Uterus (tissue), 4 donors: ENCODE data around the gene HNRNPC. TPM values are rescaled to one million over a fixed set of nuclear protein-coding genes. Genes with fewer than 3 reads are reported as not detected.
"Not testable (repeated sequence)": the region's sequence is repeated elsewhere in the genome, so short reads cannot be mapped to it uniquely, and the experiment has no call there.

Experiments
- DNase-seq, 2 donors: peaks; one replicate each; pipeline ENCODE4 v3.0.0-alpha.2; 2019 to 2020
- H3K27ac ChIP-seq, 2 donors: fragments of 200-600 bp; sonication (generic); 1 replicate in 1 of 2; 2 replicates in 1 of 2; pipeline ENCODE4 v1.5.1; 2016 to 2018
- H3K27me3 ChIP-seq, 2 donors: fragments of 200-600 bp; sonication (generic); one replicate each; pipeline ENCODE4 v1.5.1; 2018 to 2019; ENCODE audit warnings: control low read depth in 1 of 2
- H3K36me3 ChIP-seq, 2 donors: fragments of 200-600 bp; sonication (generic); one replicate each; pipeline ENCODE4 v1.5.1; 2019; ENCODE audit warnings: control low read depth in 1 of 2
- H3K4me1 ChIP-seq, 2 donors: fragments of 200-600 bp; sonication (generic); one replicate each; pipeline ENCODE4 v1.5.1; 2018 to 2019; ENCODE audit warnings: control low read depth in 1 of 2
- H3K4me3 ChIP-seq, 2 donors: fragments of 200-600 bp; sonication (generic); 1 replicate in 1 of 2; 2 replicates in 1 of 2; pipeline ENCODE4 v1.5.1; 2018 to 2019; ENCODE audit warnings: mild to moderate bottlenecking in 1 of 2
- H3K9me3 ChIP-seq, 2 donors: fragments of 200-600 bp; sonication (generic); one replicate each; pipeline ENCODE4 v1.5.1; 2019; ENCODE audit warnings: control low read depth in 1 of 2
- CTCF ChIP-seq, 4 experiments: fragments of 200-600 bp in 2 of 4; fragments of 450-650 bp in 2 of 4; sonication (generic) in 2 of 4; IDR thresholded peaks; one replicate each; pipeline ENCODE4 v1.5.1; 2016 to 2019; ENCODE audit warnings: antibody characterized with exemption in 4 of 4, mild to moderate bottlenecking in 2 of 4, moderate library complexity in 1 of 4
- POLR2A ChIP-seq, 2 donors: fragments of 450-650 bp; IDR thresholded peaks; one replicate each; pipeline ENCODE4 v1.6.1; 2016; ENCODE audit warnings: antibody characterized with exemption in 2 of 2, mild to moderate bottlenecking in 1 of 2, moderate library complexity in 1 of 2
- intact Hi-C: fragments of 100-400 bp; cut with DNase I; formaldehyde crosslinking; loops from one replicate; pipeline ENCODE4 v1.15.1; 2023; ENCODE audit warnings: low total_unique reads
- total RNA-seq, 4 donors: library from RNA; depleted of rRNA in 3 of 4; stranded (reverse); fragments of >200 nt in 3 of 4; gene quantifications; one replicate each; pipeline versions ENCODE4 v1.1.0 to v1.2.4, GENCODE V29; 2014 to 2023
- donor health status: DM: yes; HTN: yes; CAD: no.

The HNRNPC gene
- total RNA-seq, 4 donors from 2014 or later = 378 to 599 (median 531) TPM

- no peak overlapping the region for H3K27ac ChIP-seq
- H3K4me3 ChIP-seq = no peak overlapping the region
- DNase-seq = no peak
- H3K36me3 ChIP-seq = no peaks in the 10 kb centered on the region
- no peak for TF ChIP-seq POLR2A (IDR thresholded peaks at IDR 0.05)
- no peak for TF ChIP-seq CTCF (IDR thresholded peaks at IDR 0.05)
- no peaks in the 10 kb centered on the region for H3K27me3 ChIP-seq
- intact Hi-C loops = no loop called here
- no peaks in the 10 kb centered on the region for H3K9me3 ChIP-seq
- H3K4me1 ChIP-seq = no peaks in the 10 kb centered on the region
These were observed 17.9 kb upstream of the HNRNPC start for GRCh38 chr14:21287168-21287567.

GRCh38 chr14:21286516-21286915, 17.3 kb upstream of the HNRNPC start:
- intact Hi-C loops, H3K9me3 ChIP-seq, DNase-seq, H3K4me1 ChIP-seq, H3K27me3 ChIP-seq, H3K27ac ChIP-seq, H3K4me3 ChIP-seq, H3K36me3 ChIP-seq: not testable (repeated sequence)

GRCh38 chr14:21281917-21282316, 12.7 kb upstream of the HNRNPC start:
- intact Hi-C loops, H3K27ac ChIP-seq, H3K36me3 ChIP-seq, H3K9me3 ChIP-seq, DNase-seq, H3K4me3 ChIP-seq, H3K4me1 ChIP-seq, H3K27me3 ChIP-seq: not testable (repeated sequence)

GRCh38 chr14:21279783-21280182, 10.5 kb upstream of the HNRNPC start, which contains the start of gene RPGRIP1:
TSS of gene RPGRIP1 (plus strand) at chr14:21280083. CDS start at chr14:21287977, 7,894 bp downstream.
- no peak for DNase-seq
- H3K27me3 ChIP-seq = no peaks in the 10 kb centered on the region
- TF ChIP-seq CTCF (IDR thresholded peaks at IDR 0.05) (no peak), POLR2A (IDR thresholded peaks at IDR 0.05) (no peak)
- no peak within 1 kb of the TSS for H3K27ac ChIP-seq
- no peaks in the 10 kb centered on the region for H3K36me3 ChIP-seq
- intact Hi-C loops = no loop called here
- H3K4me1 ChIP-seq = no peaks in the 10 kb centered on the region
- no peaks in the 10 kb centered on the region for H3K9me3 ChIP-seq
- H3K4me3 ChIP-seq = no peak within 1 kb of the TSS

- no peak for DNase-seq
- no peak for TF ChIP-seq POLR2A (IDR thresholded peaks at IDR 0.05)
- no peak for TF ChIP-seq CTCF (IDR thresholded peaks at IDR 0.05)
- H3K27ac ChIP-seq = no peak overlapping the region
- H3K4me1 ChIP-seq = no peaks in the 10 kb centered on the region
- H3K36me3 ChIP-seq = no peaks in the 10 kb centered on the region
- H3K27me3 ChIP-seq = no peaks in the 10 kb centered on the region
- no peak overlapping the region for H3K4me3 ChIP-seq
- H3K9me3 ChIP-seq = no peaks in the 10 kb centered on the region
- intact Hi-C loops = no loop called here
These were observed 9.4 kb upstream of the HNRNPC start for GRCh38 chr14:21278632-21279031.

- intact Hi-C loops = no loop called here
- TF ChIP-seq POLR2A (IDR thresholded peaks at IDR 0.05) = no peak
- no peak for TF ChIP-seq CTCF (IDR thresholded peaks at IDR 0.05)
- H3K4me1 ChIP-seq = no peaks in the 10 kb centered on the region
- no peaks in the 10 kb centered on the region for H3K9me3 ChIP-seq
- DNase-seq = no peak
- H3K36me3 ChIP-seq = no peaks in the 10 kb centered on the region
- no peak overlapping the region for H3K4me3 ChIP-seq
- no peak overlapping the region for H3K27ac ChIP-seq
- H3K27me3 ChIP-seq = no peaks in the 10 kb centered on the region
These were observed 6.1 kb upstream of the HNRNPC start for GRCh38 chr14:21275261-21275858.

GRCh38 chr14:21272661-21273060, 3.4 kb upstream of the HNRNPC start:
- intact Hi-C loops, DNase-seq: not testable (repeated sequence)

More at GRCh38 chr14:21272661-21273060, 3.4 kb upstream of the HNRNPC start:
- not testable (repeated sequence) for H3K4me1 ChIP-seq, H3K27ac ChIP-seq, H3K36me3 ChIP-seq, H3K4me3 ChIP-seq, H3K9me3 ChIP-seq, H3K27me3 ChIP-seq
